ENCODE results near the gene ENTPD1.

ENTPD1 gene

GRCh38 chr10:95756041-95756761 lies at the start of gene ENTPD1:
Gene ENTPD1 (plus strand): TSS chr10:95756163. CDS start chr10:95756240, 77 bp downstream.
- TF ChIP-seq CTCF (IDR thresholded peaks at IDR 0.05): no peak

GRCh38 chr10:95706573-95706972 lies 49.4 kb upstream of the ENTPD1 start:
- no peak for TF ChIP-seq CTCF (IDR thresholded peaks at IDR 0.05)

- no peak for TF ChIP-seq CTCF (IDR thresholded peaks at IDR 0.05)
These were observed 49.0 kb upstream of the ENTPD1 start for GRCh38 chr10:95706990-95707389.

GRCh38 chr10:95711492-95711891 lies 44.5 kb upstream of the ENTPD1 start:
- TF ChIP-seq CTCF (IDR thresholded peaks at IDR 0.05): no peak

GRCh38 chr10:95716466-95716865 lies 39.5 kb upstream of the ENTPD1 start:
- TF ChIP-seq CTCF (IDR thresholded peaks at IDR 0.05): no peak

- TF ChIP-seq CTCF (IDR thresholded peaks at IDR 0.05): no peak
These were observed 39.1 kb upstream of the ENTPD1 start for GRCh38 chr10:95716866-95717265.

- TF ChIP-seq CTCF (IDR thresholded peaks at IDR 0.05): no peak
These were observed 27.4 kb upstream of the ENTPD1 start for GRCh38 chr10:95728526-95728925.
